ENCODE measurements around the gene MDH1B.
"Not testable (repeated sequence)": the region's sequence is repeated elsewhere in the genome, so short reads cannot be mapped to it uniquely, and the experiment has no call there.

Gene MDH1B

DNA sequence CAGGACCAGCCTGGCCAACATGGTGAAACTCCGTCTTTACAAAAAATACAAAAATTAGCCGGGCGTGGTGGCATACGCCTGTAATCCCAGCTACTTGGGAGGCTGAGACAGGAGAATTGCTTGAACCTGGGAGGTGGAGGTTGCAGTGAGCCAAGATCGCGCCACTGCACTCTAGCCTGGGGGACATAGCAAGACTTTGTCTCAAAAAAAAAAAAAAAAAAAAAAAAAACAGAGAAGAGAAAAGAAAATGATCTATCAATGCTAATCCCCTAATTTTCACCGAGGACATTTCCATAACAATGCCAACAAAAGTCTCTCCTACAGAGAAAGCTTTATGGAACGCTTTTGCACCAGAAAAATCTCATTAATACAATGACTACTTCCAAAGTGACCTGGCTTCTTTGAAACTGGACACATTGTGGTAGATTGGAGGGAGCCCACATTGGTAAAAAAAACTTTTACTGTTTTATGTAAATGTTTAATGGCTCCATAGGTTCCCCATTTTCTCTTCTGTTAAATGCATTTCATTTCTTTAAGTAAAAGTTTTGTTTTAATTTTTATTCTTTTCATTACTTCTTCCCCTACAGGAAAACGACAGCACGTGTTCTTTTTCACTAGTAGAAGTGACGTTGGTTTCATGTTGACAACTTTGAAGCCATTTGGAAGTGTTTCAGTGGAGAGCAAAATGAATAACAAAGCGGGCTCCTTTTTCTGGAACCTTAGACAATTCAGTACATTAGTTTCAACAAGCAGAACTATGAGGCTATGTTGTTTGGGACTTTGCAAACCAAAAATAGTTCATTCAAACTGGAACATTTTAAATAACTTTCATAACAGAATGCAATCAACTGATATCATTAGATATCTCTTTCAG, 1.2 kb upstream of the MDH1B start:
- DNase-seq (ENCODE audit: low spot score), result no peak

DNA sequence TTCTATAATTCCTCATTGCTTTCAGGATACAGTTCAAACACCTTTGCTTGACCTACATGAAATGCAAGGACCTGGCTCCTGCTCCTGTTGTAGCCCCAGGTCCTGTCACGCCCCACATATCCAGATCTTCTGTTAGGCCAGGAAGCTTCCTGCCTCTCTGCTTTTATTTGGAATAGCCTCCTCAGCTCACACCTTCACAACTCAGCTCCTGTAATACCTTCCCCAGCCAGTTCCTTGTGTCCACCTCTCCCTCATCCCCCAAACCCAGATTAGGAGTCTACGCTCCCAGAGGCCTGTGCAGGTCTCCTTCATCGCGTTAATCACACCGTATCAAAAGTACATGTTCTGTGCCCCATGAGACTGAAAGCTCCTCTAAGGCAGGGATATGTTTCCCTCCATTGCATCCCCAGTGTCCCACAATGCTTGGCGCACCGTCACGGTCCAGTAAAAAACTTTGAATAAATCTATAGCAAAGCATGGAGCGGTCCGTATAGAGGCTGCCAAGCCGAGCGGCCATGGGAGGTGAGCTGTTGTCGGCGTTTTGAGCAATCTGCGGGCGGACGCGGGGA, 371 bp downstream of the MDH1B start:
- no peak for DNase-seq (ENCODE audit: low spot score)

DNA sequence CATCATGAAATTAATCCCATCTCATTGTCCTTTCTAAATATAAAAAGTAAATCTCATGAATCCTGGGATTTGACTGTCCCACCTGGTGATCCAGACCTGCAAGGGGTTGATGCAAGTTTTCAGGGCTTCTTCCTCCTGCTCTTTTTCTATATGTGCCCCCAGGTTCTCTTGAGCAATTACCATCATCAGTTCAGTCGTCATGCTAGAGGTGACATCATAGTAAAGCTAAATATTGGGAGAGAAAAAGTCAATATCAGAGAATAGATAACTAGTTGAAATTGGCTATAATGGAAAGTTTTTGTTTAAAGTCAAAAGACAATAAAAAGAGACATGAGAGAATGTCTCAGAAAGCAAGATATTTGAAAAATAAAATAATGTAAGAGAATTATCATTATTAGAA, 8.3 kb downstream of the MDH1B start:
- DNase-seq (ENCODE audit: low spot score), result no peak

DNA sequence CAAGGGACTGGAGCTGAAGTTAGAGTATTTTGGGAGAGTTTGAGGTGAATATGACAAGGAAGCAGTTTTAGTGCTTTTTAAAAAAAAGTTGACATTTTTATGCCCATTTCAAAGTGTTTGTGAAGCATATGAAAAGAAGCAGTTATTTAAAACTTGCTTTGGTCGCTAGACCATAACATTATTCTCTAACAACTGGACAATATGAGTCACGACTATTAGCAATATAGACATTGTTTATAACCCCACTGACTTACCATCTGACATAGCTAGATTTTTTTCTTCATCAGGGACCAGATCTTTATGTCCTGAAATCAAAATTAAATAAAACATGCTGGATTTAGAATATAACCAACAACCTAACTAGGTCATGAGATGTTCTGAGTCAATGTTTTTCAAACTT, 24.3 kb downstream of the MDH1B start:
- DNase-seq (ENCODE audit: low spot score), result no peak

DNA sequence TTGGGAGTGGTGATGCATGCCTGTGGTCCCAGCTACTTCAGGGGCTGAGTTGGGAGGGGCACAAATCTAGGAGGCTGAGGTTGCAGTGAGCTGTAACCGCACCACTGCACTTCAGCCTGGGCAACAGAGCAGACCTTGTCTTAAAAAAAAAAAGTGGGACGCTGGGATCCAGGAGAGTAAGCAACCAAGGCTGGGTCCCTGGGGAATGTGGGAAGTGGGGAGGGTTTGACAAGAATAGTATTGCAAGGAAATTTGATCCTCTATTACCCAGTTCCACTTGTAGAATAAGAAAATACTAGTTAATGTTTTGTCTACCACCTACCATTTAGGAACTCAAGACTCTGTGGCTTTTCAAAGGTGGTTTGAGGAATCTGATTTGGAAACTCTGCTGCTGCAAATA, 25.9 kb downstream of the MDH1B start:
- no peak for DNase-seq (ENCODE audit: low spot score)

DNA sequence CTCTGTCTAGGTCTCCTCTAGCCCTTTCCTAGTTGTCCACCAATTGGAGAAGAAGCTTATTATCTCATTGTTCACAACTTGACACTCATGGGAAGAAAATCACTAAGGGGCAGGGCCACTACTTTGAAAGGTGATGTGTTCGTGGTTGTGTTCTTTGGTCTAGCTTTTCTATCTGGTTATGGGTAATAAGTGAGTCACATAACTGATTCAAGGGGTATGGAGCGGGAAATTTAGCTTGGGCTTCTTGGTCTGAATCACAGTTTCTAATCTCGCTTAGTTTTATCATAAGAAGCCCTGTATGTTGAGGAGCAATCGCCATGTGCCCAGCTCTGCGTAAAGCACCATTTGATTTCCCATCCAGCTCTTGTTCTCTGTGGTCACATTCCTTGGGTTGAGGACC, 28.2 kb downstream of the MDH1B start:
- no peak for DNase-seq (ENCODE audit: low spot score)

DNA sequence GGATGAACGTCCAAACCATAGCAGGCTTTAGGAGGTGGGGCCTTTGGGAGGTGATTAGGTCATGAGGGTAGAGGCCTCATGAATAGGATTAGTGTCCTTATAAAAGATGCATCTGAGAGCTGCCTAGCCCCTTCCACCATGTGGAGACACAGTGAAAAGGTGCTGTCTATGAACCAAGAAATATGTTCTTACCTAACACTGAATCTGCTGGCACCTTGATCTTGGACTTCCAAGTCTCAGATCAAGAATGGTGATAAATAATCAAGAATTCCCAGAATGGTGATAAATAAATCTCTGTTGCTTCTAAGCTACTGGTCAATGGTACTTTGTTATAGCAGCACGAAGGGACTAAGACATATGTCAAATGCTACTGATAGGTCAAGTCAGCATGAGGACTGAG, 31.8 kb downstream of the MDH1B start:
- DNase-seq (ENCODE audit: low spot score), result no peak

DNA sequence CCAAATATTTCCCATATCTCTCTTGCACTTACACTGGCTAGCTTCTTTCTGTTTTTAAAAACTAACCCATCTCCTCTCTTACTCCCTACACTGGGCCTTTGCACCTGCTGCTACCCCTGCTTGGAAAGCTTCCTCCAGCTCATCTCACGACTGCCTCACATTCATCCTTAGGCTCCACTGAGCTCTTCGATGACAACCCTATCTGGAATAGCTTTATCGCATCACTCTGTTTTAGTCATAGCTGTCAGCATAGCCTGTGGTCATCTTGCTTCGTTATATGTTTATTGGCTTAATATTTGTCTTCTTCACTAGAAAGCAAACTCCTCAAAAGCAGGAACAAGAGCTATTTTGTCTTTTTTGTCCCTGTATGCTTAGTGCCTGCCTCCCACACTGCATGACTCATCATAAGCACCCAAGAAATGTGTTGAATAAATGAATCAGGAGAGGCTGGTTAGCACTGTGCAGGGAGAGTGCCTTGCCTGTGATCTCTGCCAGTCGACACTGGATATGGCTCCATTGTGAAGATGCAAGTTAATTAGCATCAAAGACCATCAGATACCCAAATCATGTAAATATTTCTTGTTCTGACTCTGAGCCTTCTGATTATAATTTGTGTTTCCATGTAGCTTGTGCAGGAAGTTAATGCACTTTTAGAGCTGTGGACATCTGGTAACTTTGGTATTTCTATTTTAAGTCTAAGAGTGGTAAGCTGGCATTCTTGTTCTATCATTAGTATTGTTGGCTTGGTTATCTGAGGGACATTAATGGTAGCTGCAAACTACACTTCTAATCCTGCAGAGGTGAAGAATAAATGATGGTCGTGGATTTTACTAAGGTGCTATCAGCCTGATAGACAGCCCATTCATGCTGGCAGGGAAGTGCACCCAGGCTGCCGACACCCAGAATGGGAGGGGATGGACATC, 36.6 kb downstream of the MDH1B start:
- DNase-seq (ENCODE audit: low spot score), result no peak

DNA sequence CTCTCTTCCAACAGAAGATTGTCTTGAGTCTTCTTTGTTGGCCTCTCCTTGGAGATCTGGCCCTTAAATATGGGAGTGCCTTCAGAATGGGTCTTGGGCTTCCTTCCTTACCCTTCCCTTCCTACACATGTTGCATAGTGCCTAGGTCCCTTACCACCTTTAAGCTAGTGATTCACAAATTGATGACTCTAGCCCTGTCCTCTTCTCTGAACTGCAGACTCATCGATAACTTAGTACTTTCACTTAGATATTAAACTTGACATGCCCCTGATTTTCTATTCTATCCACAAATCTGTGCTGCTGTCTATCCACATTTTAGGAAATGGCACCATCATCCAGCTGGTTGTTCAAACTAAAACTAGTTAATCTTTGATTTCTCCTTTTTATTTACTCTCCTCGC, 37.8 kb downstream of the MDH1B start:
- DNase-seq (ENCODE audit: low spot score), result no peak

DNA sequence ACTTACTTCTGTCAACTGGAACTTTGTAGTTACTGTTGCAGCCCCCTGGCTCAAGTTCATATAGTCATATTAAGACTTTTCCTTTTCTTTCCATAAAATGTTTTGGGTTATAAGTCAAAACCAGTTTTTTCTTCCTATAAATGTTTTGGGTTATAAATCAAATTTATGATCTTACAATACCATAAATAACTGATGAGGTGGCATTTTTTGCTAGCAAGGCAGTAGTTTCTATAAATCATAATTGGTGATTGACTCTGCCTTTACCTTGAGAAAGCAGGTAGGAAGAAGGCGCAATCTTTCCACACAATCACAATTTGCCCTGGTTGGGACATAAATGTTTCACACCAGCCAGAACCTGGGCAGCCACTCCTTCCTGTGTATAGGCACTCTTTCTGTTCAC, 41.8 kb downstream of the MDH1B start:
- no peak for DNase-seq (ENCODE audit: low spot score)

DNA sequence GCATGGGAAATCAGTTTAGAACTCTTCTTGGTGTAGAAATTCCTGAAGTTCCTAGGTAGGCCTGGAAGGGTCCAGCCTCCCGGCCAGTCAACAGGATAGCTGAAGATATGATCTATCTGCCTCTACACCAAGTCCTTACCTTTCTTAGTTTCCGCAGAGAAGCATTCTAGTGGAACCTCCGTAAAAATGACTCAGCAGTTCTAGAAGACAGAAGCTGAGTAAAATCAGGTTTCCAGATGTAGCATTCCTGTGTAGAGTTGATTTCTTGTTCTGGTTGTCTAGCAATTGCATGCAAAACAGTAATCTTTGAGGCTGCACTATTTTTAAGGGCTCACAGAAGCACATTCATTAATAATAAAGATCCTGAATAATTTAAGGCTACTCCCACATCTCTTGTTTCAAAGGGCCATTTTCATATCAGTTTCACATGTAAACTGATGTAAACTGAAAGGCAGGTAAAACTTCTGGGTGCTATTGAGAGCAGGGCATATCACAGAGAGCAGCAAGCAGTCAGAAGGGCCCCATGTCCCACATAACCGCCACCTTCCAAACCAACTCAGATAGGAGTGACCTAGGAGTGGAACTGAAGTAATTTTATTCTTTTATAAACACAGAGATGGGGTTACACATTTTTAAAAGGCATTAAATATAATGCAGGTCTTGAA, 43.7 kb downstream of the MDH1B start:
- no peak for DNase-seq (ENCODE audit: low spot score)

DNA sequence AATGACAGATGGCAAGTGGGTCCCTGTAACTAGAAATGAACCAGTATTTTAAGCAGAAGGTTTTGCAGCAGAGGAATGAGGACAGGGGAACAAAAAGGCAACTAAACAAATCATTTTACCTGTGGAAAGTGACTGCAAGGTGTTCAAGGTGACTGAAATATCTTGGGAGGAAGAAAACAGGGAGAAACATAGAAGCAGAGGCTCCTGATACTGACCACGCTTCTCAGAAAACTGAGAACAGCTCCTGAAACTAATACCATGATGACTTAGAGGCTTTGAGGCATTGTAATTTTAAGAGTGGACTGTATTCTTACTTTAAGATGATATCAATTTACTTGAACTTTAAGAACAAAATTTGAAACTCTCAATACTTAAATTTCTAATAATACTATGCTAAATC, 46.8 kb downstream of the MDH1B start, which contains the start of gene DYTN:
DYTN (minus strand) TSS at position 101 of the 400 bp plus-strand sequence. CDS start 117 bp downstream, outside the sequence.
- DNase-seq (ENCODE audit: low spot score), result no peak

DNA sequence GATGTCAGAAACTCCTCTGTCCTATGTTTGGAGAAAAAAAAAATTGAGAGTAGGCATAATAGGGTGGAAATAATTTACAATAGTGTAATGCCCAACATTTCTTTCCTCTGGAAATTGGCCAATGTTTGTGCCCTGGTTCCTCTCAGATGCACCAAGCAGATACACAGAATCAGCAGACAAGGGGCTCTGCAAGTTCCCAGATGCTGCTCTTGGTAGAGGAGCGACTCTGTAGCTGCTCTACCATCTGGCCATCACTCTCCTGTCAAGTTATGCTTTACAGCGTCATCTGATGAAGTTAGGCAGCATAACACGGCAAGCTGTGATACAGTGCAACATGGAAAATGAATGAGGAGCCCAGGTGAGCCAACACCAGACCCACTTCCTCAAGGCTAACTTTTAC, 48.5 kb downstream of the MDH1B start:
- DNase-seq (ENCODE audit: low spot score), result no peak

DNA sequence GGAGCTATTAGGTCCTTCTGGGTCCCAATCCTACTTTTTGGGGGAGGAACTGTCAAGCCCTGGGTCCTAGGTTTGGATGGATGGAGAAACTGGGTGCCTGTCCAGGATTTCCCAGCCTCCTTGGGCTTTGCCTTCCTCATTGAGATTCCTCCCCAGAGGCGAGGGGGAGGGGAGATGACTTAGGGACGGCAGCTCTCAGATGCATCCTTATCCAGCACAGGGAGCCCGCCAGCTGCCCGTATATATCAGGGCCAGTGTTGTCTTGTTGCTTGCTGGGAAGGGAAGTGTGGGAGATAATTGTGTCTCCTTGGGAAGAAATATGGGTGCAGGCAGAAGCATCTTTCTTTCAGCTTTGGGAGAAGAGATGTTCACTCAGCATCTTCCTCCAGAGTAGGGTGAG, 49.9 kb downstream of the MDH1B start:
- not testable (repeated sequence) for DNase-seq (ENCODE audit: low spot score)

DNA sequence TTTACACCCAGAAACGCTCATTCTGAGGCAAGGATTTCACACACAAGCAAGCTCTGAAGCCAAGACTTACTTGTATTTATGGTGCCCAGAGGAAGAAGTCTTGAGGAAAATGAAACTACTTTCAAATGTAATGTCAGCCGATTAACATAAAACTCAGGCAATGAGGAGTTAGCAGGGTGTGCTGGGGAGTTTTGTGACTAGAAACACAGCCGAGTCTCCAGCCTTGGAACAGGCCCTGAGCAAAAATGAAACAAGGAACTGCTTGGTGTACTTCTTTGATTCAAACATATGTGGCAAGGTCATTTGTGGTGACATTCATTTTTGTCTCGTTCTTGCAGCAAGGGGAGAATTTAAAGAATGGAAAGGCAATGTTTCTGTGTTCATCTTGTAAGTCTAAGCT, 51.4 kb downstream of the MDH1B start:
- no peak for DNase-seq (ENCODE audit: low spot score)

DNA sequence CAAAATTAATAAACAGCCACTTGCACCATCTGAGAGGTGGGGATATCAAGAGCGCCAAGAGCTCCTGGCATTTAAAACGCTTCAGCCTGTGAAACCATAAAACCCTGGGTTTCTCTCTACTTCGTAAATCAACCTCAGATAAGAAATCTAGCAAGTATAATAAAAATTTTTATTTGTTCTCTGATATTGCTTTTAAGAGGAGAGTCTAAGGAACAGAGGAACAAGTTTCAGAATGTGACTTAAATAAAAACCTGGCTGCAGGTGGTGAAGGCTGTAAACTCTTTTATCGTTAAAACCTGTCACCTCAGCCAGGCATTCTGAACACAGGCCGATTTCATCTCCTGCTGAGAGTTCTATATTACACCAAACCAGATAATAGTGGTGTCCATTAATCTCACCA, 56.8 kb downstream of the MDH1B start:
- no peak for DNase-seq (ENCODE audit: low spot score)

DNA sequence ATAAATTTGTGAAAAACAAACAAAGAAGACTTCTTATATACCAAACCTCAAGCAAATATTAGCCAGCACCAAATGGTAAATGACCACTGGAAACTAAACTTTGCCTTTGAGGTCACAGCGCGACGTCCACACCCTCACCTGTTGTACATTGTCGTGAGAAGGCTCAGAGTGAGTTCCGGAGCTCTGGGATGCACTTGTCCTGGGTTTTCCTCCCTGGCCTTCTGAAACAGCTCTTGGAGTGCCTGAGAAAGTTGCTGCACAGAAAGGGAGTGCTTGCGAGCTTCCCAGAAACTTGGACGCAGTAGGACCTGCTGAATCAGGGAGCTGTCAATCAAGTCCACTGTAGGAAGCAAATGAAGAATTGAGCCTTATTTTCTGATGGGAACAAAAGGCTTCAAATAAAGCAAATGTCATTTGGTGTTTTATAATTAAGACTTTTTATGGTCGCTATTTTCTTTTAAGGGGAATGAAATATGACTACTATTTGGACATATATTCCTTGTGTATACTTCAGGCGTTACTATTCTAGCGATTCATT, 57.9 kb downstream of the MDH1B start:
- no peak for DNase-seq (ENCODE audit: low spot score)

DNA sequence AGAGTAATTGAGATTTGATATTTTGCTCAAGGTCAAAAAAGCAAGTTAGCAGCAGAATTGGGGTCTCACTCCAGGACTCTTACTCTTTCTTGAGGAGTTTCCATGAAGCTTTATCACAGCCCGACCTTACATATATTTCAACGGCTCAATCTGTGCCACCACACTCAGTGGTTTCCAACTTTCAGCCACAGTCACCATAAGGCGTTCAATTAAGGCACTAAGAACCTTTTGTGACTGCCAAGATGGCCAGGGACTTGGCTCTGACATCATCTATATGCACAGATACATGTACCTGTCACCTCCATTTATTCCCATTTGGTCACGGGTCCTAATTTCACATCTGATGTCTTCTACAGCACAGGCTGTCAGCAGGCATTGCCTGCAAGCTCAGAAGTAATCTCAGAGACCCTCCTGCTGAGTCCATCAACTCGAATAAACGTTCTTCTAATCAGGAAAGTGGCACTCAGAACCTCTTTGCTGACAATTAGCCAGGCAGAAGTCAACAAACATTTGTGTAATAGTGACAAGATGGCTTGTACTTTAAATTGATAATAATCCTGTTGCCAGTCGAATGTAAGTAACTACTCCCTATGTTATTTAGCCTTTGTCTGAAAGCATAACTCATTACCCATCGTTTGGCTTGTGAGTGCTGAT, 63.0 kb downstream of the MDH1B start:
- no peak for DNase-seq (ENCODE audit: low spot score)

DNA sequence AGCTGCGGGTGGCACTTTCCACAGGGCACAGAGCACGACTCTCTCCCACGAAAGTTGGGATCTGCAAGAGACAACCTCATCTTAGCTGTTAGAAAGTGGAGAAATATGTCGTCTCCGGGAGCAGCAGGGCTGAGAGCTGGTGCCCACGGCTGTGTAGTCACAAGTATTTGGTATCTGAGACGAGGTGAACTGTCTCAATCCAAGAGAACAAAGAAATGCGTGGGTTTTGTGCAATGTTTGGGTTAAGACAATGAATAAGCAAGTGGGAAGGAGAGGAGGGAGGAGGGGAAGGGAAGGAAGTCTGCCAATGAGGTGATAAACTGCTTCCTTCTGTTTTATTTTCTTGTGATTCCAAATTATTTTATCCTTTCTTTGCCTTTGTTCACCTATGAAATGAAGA, 65.0 kb downstream of the MDH1B start:
- no peak for DNase-seq (ENCODE audit: low spot score)

DNA sequence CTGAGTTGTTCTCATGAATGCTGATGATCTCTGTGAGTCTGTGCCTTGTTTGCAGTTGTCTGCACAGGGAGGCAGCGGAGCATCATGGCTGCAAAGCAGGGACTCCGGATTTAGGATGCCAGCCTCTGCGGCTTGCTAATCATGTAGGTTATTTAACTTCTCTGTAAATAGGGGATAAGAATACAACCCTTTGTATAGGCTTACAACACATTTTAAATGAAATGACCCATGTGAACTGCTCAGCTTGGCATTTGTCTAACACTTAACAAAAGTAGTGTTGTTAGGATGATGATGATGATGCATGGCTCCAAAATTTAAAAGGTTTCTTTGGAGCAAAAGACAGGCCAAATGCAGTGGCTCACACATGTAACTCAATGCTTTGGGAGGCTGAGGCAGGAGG, 66.3 kb downstream of the MDH1B start:
- no peak for DNase-seq (ENCODE audit: low spot score)

DNA sequence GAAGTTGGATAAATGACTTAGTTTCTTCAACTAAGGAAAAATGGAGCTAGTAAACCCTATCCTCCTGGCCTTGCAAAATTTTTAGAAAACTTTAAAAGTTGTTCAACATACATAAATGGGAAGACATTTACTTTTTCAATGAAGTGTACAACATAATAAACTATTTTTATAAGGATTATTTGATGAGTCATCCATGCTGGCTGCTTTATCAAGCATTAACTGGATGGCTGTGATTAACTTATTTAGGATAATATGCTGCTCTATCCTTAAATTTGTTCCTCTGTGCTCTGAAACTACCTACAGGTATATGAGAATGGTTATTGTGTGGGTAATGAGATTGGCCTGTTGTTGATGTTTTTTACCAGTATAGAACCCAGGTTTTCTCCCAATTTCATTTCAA, 68.2 kb downstream of the MDH1B start:
- DNase-seq (ENCODE audit: low spot score), result no peak

Data from AG08395 (cell line).